Activated naive CD4-positive, alpha-beta T cell treated with Interleukin-2 at 50 U/mL for 16 hours (primary cell): ENCODE results near the gene SHH.

Experiments used
- DNase-seq: peaks from one replicate; pipeline ENCODE4 v3.0.0-alpha.2; 2020

Gene SHH

DNA sequence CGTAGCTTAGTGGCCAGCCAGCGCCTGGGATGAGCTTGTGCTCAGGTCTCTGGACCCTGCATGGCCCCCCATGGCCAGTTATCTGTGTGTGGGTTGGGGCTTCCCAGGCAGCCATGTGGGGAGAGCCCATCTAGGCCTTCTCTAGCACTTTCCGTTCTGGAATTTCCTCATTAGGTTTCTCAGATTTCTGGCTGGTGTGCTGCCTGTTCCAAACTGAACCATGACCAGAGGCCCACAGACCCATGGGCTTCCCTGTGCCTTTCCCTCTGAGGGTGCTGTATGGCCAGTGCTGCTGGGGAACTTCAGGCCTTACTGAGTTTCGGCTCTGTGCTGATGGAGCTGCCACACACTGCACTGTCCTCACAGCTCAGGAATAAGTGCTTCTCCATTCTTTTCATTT lies 50.2 kb downstream of the SHH start:
- DNase-seq, result no peak

DNA sequence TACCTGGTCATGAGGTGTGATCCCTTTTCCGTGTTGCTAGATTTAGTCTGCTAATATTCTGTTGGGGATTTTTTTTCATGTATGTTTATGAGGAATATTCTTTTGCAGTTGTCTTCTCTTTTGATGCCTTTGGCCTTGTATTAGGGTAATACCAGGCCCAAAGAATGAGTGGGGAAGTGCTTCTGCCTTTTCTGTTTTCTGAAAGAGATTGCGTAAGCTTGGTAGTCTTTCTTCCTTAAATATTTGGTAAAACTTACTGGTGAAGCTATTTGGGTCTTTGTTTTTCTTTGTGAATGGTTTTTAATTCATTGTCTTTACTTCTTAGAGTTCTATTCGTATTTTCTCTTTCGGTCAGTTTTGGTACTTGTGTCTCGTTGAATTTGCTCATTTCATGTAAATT lies 51.1 kb downstream of the SHH start:
- no peak for DNase-seq

DNA sequence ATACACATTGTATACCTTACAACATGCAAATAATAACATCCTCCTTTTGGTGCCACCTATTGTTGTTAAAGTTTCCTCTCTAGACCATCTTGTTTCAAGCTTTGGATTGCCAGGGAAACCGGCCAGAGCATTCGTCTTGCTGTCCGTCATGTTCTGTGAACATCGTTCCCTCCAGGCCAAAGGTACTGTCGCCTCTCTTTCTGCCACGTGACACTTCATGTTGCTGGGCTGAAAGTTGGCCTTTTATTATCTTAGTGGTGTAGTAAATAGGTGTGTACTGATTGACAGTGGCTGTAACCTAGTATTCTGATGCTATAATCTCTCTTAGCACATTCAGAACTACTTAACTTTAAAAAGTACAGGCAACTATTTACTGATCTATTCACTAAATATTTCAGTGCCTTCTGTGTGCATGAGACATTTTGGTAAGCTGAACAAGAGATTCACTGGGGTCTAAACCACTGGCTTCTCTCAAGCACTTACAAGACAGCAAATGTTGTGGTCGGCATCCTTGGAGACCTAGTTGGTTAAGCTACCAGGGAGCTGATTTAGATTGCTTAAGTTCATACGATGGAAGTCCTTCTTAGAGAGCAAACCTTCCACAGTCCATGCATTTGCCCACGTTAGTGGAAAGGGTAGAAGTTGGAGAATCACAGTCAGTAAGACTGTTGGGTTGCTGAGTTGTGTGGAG lies 52.4 kb downstream of the SHH start:
- DNase-seq, result no peak

DNA sequence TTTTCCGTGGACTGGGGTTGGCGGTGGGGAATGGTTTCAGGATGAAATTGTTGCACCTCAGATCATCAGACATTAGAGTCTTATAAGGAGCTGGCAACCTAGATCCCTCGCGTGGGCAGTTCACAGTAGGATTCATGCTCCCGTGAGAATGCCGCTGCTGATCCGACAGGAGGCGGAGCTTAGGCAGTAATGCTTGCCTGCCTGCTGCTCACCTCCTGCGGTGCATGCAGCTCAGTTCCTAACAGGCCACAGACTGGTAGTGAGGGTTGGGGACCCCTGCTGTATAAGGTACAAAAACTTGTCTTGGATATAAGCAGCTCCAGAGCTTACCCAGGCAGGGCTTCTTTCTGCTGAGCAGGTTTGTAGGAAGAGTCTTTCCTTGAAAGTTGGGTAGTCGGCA lies 53.9 kb downstream of the SHH start:
- DNase-seq, result no peak

DNA sequence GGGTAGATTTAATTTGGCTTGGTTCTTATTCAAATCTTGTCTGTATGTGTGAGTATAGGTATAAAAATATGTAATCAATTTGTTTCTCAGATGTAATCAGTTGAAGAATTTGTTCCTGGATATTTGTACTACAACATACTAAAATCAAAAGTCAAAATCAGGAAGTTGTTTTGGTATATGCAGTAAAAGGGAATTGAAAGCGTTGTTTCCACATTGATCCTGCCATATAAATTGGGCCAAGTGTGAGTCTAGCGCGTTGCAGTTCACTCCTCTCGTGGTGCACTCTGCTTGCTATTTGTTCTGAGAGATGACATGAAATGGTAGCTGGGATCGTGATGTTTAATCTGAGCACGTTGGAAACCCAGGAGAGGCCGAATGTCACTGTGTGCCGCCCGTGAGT lies 55.9 kb downstream of the SHH start:
- DNase-seq, result no peak

DNA sequence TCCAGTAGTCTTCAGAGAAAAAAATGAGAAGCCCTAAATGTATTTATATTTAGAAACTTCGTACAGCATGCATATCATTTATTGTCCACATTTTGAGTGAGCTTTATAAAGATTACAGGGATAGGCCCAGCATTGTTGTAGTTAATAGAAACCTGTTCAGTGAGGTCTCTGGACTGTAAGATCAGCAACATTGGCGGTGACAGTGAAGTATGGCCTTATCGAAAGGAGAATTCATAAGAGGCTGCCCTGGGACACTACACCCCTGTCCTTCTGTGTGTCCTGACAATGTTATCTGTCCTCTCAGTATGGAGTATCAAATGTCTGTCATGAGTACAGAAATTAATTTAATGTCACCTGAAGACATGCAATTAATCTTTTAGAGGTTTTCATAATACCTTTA lies 57.2 kb downstream of the SHH start:
- DNase-seq, result no peak

DNA sequence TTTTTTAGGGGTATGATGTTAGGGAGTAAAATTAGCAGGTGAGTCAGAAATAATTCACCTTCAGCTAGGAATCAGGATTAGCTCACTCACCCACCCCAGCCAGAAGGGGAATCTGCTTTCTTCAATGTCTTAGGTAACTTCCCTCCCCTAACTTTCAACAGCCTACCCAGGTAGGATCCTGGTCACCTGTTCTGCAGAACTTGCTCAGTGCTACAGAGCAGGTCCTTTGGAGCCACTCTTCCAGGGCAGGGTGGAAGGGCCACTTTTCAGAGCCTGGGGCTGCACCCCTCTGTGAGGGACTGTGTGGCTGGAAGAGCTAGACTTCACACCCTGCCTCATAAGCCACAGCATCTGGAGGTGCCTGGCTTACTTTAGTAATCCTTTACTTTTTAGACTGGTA lies 58.1 kb downstream of the SHH start:
- no peak for DNase-seq

DNA sequence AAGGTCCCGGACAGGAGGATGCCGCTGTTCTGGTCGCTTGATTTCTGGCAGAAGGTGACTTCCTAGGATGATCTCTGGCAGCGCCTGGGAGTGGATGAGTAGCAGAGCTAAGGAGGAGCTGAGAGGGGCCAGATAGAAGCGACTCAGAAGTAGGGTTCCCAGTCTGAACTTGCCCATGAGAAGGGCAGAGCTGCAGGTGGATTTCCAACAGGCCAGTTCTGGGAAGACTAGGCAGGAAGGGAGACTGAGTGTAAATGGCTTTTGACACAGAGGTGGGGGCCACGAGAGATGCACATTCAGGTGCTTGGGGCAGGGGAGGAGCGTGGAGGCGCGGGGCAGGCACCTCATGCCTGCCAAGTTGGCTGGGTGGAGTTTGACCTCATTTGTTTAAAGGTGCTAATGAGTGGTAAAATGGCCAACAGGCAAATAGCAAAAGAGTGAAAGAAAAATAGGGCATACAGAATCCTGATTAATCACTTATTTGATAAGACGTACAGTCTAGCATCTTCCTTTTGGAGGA lies 58.8 kb downstream of the SHH start:
- no peak for DNase-seq

DNA sequence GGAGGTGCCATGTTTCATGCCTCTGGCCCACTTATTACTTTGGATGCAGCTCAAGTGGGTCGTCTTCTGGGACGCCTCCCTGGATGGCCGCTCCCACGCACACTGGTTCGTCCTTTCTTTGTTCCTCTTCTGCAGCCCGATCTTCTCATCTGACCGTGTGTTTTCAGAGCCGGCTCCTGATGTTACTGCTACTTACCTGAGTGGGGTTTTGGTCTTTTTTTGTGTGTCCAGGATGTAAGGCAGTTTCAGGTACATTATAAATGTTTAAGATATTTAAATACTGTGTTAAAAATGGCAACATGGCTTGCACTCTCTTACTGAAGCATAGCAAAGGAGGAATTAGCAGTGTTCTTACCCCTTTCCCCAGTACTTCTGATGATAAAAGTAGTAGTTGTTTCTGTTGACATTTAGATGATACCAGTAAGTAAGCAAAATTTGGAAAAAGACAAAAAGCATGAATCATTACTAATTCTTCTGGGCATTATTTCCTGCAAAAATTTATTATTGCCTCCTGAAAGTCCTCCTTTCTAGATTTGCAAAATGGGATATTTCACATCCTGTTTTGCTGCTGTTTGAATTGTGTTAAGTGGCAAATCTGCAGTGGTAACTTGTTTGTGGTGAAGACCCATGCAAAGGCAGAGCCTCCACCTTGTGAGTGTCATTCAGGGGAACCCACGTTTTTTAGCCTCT lies 59.4 kb downstream of the SHH start:
- no peak for DNase-seq

DNA sequence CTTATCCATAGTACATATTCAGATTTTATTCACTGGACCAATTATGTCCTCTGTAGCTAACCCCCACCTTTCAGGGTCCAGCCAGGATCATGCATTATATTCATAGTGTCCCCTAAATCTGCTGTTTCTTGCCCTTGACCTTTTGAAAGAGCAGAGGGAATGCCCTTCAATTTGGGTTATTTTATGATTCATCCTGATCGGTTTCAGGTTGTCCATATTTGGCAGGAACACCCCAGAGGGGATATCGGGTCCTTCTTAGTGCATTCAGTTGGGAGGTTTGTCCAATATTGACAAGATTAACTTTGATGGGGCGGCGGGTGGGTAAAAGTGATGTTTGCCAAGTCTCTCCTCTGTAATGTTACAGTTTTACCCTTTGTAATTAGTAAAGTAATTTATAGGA lies 60.9 kb downstream of the SHH start:
- no peak for DNase-seq

DNA sequence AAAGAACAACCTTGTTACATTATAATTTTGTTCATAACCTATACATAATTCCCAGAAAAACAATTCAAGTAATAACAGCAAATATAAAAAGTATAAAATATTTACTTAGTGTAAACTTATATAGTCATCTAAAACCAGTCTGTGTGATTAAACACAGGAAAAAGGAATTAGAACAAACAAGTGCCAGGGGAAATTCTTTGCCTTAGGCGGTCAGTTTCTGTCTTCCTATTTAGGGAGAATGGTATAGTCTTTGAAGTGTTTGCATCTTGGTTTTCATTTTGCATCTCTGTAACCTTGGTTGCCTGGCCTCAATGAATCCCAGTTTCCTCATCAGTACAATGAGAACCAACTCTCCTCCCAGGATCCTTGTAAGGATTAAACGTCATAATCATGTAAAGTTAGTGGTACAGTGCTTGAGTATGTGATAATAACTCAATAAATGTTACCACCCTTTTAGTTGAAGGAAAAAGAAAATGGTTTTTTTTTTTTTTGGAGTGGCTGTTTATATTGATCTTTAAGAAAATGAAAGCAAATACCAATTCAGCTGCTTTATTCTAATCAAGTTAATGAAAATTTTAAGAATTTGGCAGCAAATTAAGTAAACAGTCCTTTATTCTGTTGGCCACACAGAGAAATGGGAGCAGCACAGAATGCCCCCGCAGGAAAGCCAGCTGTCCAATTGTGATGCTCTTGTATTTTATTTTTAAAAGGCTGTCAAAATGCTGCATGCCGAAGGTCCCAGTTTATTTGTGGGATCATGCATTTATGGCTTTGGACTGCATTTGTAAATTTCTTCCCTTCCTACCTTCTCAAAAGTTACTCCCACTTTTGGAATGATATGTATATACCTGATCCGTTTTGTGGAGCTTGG lies 61.8 kb downstream of the SHH start:
- DNase-seq, result no peak
